ENCODE data around the gene LMO7. TPM values are rescaled to one million over a fixed set of nuclear protein-coding genes. Genes with fewer than 3 reads are reported as not detected.
"Not testable (repeated sequence)": the region's sequence is repeated elsewhere in the genome, so short reads cannot be mapped to it uniquely, and the experiment has no call there.

LMO7 gene
- total RNA-seq, 3 donors from 2014 or later = 11.0 to 71.3 (median 32.8) TPM

DNA sequence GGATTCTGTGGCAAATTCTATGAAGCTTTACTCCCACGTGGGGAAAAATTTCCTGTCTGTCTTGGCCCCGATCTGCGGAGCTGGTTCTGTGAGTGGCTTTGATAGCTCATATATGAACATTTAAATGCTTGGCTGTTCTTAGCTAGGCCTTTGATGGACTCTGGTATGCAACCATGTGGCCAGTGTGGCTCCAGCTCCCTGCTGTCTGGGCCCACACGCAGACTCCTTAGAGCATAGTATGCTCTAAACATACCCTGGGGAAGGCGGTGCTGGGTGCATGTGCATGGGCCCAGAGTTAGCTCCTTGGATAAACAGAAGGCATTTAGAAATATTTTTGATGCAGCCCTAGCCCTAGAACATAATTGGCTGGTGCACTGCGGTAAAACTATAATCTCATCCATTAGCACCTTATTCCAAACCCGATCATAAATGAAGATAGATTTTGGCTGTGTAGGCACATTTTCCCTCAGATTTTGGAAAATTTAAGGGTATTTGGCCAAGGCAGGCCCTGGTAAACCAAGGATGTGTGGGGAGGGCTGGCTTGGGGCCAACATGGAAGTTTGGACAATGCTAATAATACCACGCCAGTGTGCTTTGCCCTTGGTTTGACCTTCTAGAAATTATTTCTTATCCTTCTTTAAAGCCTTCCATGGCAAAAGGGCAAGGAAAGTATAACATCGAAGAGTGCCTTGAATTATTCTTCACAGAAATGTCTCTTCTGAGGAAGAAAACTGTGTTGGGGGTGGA is 153.5 kb downstream of the LMO7 start:
- Histone ChIP-seq H3K4me1 (no peaks in the 10 kb centered on the region), H3K9me3 (no peaks in the 10 kb centered on the region), H3K27me3 (no peaks in the 10 kb centered on the region), H3K36me3 (no peaks in the 10 kb centered on the region), H3K27ac (no peak overlapping the region), H3K4me3 (no peak overlapping the region)
- intact Hi-C loops (cut with DNase I; ENCODE audit: low total_unique reads) = loop anchor here (2.0 kb wide), 1 partner anchor 35 kb away; no protein-coding TSS in a partner anchor
- DNase-seq (ENCODE audit: low spot score in 2 of 2) = no peak
- TF ChIP-seq, protein P1, sequence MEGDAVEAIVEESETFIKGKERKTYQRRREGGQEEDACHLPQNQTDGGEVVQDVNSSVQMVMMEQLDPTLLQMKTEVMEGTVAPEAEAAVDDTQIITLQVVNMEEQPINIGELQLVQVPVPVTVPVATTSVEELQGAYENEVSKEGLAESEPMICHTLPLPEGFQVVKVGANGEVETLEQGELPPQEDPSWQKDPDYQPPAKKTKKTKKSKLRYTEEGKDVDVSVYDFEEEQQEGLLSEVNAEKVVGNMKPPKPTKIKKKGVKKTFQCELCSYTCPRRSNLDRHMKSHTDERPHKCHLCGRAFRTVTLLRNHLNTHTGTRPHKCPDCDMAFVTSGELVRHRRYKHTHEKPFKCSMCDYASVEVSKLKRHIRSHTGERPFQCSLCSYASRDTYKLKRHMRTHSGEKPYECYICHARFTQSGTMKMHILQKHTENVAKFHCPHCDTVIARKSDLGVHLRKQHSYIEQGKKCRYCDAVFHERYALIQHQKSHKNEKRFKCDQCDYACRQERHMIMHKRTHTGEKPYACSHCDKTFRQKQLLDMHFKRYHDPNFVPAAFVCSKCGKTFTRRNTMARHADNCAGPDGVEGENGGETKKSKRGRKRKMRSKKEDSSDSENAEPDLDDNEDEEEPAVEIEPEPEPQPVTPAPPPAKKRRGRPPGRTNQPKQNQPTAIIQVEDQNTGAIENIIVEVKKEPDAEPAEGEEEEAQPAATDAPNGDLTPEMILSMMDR (IDR thresholded peaks at IDR 0.05) = no peak
- no peak for TF ChIP-seq POLR2AphosphoS5 (IDR thresholded peaks at IDR 0.05)
- no peak for TF ChIP-seq POLR2A (IDR thresholded peaks at IDR 0.05)

- intact Hi-C loops (cut with DNase I; ENCODE audit: low total_unique reads) = loop anchor here (2.0 kb wide), 1 partner anchor 36 kb away; no protein-coding TSS in a partner anchor
- Histone ChIP-seq H3K27ac (no peak overlapping the region), H3K36me3 (no peaks in the 10 kb centered on the region), H3K4me3 (no peak overlapping the region), H3K4me1 (no peaks in the 10 kb centered on the region), H3K27me3 (no peaks in the 10 kb centered on the region), H3K9me3 (no peaks in the 10 kb centered on the region)
- DNase-seq (ENCODE audit: low spot score in 2 of 2) = no peak
- TF ChIP-seq POLR2A (IDR thresholded peaks at IDR 0.05) (no peak), POLR2AphosphoS5 (IDR thresholded peaks at IDR 0.05) (no peak)
- TF ChIP-seq, protein P1 (IDR thresholded peaks at IDR 0.05) = no peak
Measured at GRCh38 chr13:75790198-75790970, 154.3 kb downstream of the LMO7 start.

DNA sequence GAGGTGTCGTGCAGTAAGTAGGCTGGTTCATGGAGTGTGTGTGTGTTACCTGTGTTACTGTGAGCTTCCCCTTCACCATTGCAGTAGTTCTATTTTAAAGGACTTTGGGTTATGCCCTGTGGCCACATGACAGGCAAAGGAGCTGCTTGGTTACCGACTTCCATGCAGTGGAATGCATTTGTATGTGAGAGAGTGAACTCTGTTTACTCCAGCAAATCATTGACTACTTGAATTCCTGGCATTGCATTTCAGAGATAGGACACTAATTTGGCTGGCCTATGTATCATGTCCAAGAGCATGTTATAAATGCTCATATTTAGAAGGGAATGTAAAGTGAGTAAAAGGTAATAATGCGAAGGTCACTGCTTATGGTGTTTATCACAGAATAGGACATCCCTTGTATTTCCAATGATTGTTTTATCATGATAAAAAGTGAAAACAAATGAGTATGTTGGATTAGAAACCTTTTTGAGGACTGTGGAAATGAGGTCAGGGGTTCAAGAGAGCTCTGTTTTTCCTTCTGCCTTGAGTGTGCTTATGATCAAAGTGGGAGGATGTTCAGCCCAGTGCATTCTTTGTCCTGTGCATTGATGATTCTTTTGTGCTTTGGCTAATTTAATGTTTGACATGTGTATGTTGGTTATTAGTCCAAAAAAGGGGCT is 156.5 kb downstream of the LMO7 start:
- Histone ChIP-seq H3K36me3 (no peaks in the 10 kb centered on the region), H3K27me3 (no peaks in the 10 kb centered on the region), H3K4me3 (no peak overlapping the region), H3K4me1 (no peaks in the 10 kb centered on the region), H3K27ac (no peak overlapping the region), H3K9me3 (no peaks in the 10 kb centered on the region)
- DNase-seq (ENCODE audit: low spot score in 2 of 2) = no peak
- TF ChIP-seq POLR2A (IDR thresholded peaks at IDR 0.05) (no peak), POLR2AphosphoS5 (IDR thresholded peaks at IDR 0.05) (no peak)
- TF ChIP-seq, protein P1 (IDR thresholded peaks at IDR 0.05) = no peak
- intact Hi-C loops (cut with DNase I; ENCODE audit: low total_unique reads) = no loop called here

GRCh38 chr13:75793188-75793567 is 157.0 kb downstream of the LMO7 start:
- H3K4me3 ChIP-seq; H3K27me3 ChIP-seq; H3K4me1 ChIP-seq; H3K36me3 ChIP-seq; intact Hi-C loops (cut with DNase I; ENCODE audit: low total_unique reads); DNase-seq (ENCODE audit: low spot score in 2 of 2); H3K9me3 ChIP-seq; H3K27ac ChIP-seq: not testable (repeated sequence)

DNA sequence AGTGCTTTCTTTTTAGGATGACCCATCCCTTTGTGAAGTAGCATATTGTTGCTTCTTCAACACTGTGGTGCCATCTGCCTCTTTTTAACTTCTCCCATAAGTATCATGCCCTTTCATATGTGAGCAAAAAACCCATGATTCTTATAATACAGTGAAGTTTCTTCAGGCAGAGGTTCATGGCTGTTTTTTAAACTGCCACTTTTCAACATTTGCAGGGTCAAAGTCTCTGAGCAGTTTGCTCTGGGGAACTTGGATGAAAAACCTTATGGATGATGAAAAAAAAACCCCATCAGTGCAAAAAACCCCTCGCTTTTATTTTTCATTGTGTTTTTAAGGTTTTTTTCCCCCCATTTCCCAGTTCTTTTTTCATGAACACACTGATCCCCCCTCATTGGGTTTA is 158.5 kb downstream of the LMO7 start:
- Histone ChIP-seq H3K4me1 (no peaks in the 10 kb centered on the region), H3K4me3 (no peak overlapping the region), H3K36me3 (no peaks in the 10 kb centered on the region), H3K27me3 (no peaks in the 10 kb centered on the region), H3K27ac (no peak overlapping the region), H3K9me3 (no peaks in the 10 kb centered on the region)
- TF ChIP-seq POLR2AphosphoS5 (IDR thresholded peaks at IDR 0.05) = no peak
- TF ChIP-seq POLR2A (IDR thresholded peaks at IDR 0.05) = no peak
- TF ChIP-seq, protein P1 (IDR thresholded peaks at IDR 0.05) = no peak
- no peak for DNase-seq (ENCODE audit: low spot score in 2 of 2)
- intact Hi-C loops (cut with DNase I; ENCODE audit: low total_unique reads) = no loop called here

Data from breast epithelium (tissue), 4 donors.